HEK293 (cell line): ENCODE measurements around the gene IDUA.

ENCODE experiments used
- CTCF ChIA-PET: fragments of 350-600 bp; formaldehyde crosslinking; extraction: SDS; loops from one replicate; lab custom pipeline; 2021; ENCODE audit warnings: antibody characterized with exemption; lab: Yijun Ruan, JAX
- POLR2A ChIA-PET: fragments of 300-600 bp; formaldehyde crosslinking; extraction: SDS; loops from one replicate; lab custom pipeline; 2020; ENCODE audit warnings: antibody characterized with exemption, inconsistent platforms; lab: Yijun Ruan, JAX
- H3K27ac ChIP-seq: fragments of 200-500 bp; sonication (Bioruptor generic); 2 replicates; pipeline ENCODE4 v1.5.1; 2014; ENCODE audit warnings: low read depth, low read length, control low read depth, inconsistent platforms; ENCODE audit errors: extremely low read depth
- H3K36me3 ChIP-seq, 2 experiments: fragments of 200-500 bp in 1 of 2; sonication (Bioruptor generic) in 1 of 2; 1 replicate in 1 of 2; 2 replicates in 1 of 2; pipeline ENCODE4 v1.5.1; 2014 to 2017; ENCODE audit warnings: inconsistent platforms in 2 of 2, low read length in 2 of 2; ENCODE audit not compliant: control insufficient read depth in 2 of 2, insufficient read depth in 1 of 2
- H3K4me1 ChIP-seq: fragments of 200-500 bp; sonication (Bioruptor generic); 2 replicates; pipeline ENCODE4 v1.5.1; 2014; ENCODE audit warnings: mild to moderate bottlenecking, low read length, inconsistent platforms; ENCODE audit not compliant: control insufficient read depth, insufficient read depth
- H3K4me3 ChIP-seq: 2 replicates; pipeline ENCODE4 v1.5.1; 2011; ENCODE audit warnings: low read depth, mild to moderate bottlenecking, control low read depth, low read length, moderate library complexity
- H3K9me3 ChIP-seq: fragments of 200-500 bp; sonication (Bioruptor generic); 2 replicates; pipeline ENCODE4 v1.5.1; 2014; ENCODE audit warnings: low read depth, low read length, inconsistent platforms; ENCODE audit not compliant: control insufficient read depth, insufficient read depth
- EGR2 ChIP-seq: fragments of 450-650 bp; formaldehyde crosslinking; IDR thresholded peaks from 2 replicates; pipeline ENCODE4 v1.5.1; 2016; ENCODE audit warnings: low read depth, missing biosample characterization, missing genetic modification characterization
- KLF16 ChIP-seq: fragments of 450-650 bp; formaldehyde crosslinking; IDR thresholded peaks from 2 replicates; pipeline ENCODE4 v1.5.1; 2017; ENCODE audit warnings: missing biosample characterization, missing genetic modification characterization
- KLF9 ChIP-seq: fragments of 450-650 bp; formaldehyde crosslinking; IDR thresholded peaks from 2 replicates; pipeline ENCODE4 v1.5.1; 2016; ENCODE audit warnings: missing biosample characterization, missing genetic modification characterization, low read depth
- YY1 ChIP-seq: fragments of 450-650 bp; formaldehyde crosslinking; IDR thresholded peaks from 2 replicates; pipeline ENCODE4 v1.5.1; 2018; ENCODE audit warnings: missing biosample characterization, missing genetic modification characterization
- ZBTB48 ChIP-seq: fragments of 450-650 bp; formaldehyde crosslinking; IDR thresholded peaks from 2 replicates; pipeline ENCODE4 v1.5.1; 2016; ENCODE audit warnings: missing biosample characterization, missing genetic modification characterization
- ZFHX2 ChIP-seq: fragments of 450-650 bp; formaldehyde crosslinking; conservative IDR thresholded peaks from 2 replicates; pipeline ENCODE4 v1.5.1; 2016; ENCODE audit warnings: missing biosample characterization, missing genetic modification characterization
- ZFP3 ChIP-seq: fragments of 450-650 bp; formaldehyde crosslinking; IDR thresholded peaks from 2 replicates; pipeline ENCODE4 v1.5.1; 2016; ENCODE audit warnings: low read depth, missing biosample characterization, missing genetic modification characterization
- ZNF121 ChIP-seq: fragments of 450-650 bp; formaldehyde crosslinking; IDR thresholded peaks from 2 replicates; pipeline ENCODE4 v1.5.1; 2016; ENCODE audit warnings: missing biosample characterization, missing genetic modification characterization
- ZNF174 ChIP-seq: fragments of 450-650 bp; formaldehyde crosslinking; IDR thresholded peaks from 2 replicates; pipeline ENCODE4 v1.5.0; 2017; ENCODE audit warnings: missing biosample characterization, mild to moderate bottlenecking, missing genetic modification characterization
- ZNF18 ChIP-seq: fragments of 450-650 bp; formaldehyde crosslinking; IDR thresholded peaks from 2 replicates; pipeline ENCODE4 v1.5.1; 2016; ENCODE audit warnings: missing biosample characterization, missing genetic modification characterization
- ZNF48 ChIP-seq: fragments of 450-650 bp; formaldehyde crosslinking; IDR thresholded peaks from 2 replicates; pipeline ENCODE4 v1.5.1; 2016; ENCODE audit warnings: missing biosample characterization, missing genetic modification characterization
- ZNF518A ChIP-seq: fragments of 450-650 bp; formaldehyde crosslinking; conservative IDR thresholded peaks from 2 replicates; pipeline ENCODE4 v1.5.1; 2016; ENCODE audit warnings: low read depth, missing biosample characterization, missing genetic modification characterization
- ZNF558 ChIP-seq: fragments of 450-650 bp; formaldehyde crosslinking; IDR thresholded peaks from 2 replicates; pipeline ENCODE4 v1.5.1; 2016; ENCODE audit warnings: missing biosample characterization, missing genetic modification characterization
- ZNF629 ChIP-seq: fragments of 450-650 bp; formaldehyde crosslinking; IDR thresholded peaks from 2 replicates; pipeline ENCODE4 v1.5.1; 2017; ENCODE audit warnings: missing biosample characterization, missing genetic modification characterization
- TF ChIP-seq, protein P1 (sequence below): fragments of 450-650 bp; formaldehyde crosslinking; IDR thresholded peaks from 2 replicates; pipeline ENCODE4 v1.5.1; 2016; ENCODE audit warnings: missing biosample characterization, missing genetic modification characterization

Gene IDUA

DNA sequence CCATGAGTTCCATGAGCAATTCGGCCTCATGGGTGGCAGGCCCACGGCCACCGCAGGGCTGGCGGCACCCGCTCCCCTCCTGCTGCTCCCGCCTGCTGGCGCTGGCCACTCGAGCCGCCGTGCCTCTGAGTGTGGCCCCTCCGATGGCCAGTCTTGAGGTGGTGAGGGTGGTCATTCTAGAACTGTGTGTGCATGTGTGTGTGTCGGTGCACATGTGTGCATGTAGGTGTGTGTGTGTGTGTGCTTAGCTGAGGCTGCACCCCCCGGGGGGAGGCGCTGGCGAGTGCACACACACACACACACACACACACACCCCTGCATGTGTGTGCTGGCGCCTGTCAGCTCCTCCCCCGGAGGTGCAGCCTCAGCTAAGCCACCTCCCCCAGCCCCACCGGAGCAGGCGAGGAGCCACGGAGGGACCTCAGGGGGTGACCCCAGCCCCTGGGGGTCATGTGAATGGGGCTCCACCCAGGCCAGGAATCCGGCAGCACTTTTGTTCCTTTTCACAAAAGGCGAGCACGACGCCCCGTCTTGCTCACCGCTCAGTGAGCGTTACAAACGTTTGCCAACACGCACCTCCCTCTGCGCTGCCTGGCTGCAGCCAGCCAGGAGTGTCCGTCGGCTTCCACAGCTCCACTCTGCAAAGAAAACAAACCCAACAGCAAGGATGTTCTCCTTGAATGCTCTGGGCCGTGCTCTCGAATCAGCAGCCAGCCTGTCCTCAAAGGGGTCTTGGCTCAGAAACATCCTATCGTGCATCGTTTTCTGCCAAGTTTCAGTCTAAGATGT is 54.5 kb downstream of the IDUA start (continued):
- TF ChIP-seq, protein P1, sequence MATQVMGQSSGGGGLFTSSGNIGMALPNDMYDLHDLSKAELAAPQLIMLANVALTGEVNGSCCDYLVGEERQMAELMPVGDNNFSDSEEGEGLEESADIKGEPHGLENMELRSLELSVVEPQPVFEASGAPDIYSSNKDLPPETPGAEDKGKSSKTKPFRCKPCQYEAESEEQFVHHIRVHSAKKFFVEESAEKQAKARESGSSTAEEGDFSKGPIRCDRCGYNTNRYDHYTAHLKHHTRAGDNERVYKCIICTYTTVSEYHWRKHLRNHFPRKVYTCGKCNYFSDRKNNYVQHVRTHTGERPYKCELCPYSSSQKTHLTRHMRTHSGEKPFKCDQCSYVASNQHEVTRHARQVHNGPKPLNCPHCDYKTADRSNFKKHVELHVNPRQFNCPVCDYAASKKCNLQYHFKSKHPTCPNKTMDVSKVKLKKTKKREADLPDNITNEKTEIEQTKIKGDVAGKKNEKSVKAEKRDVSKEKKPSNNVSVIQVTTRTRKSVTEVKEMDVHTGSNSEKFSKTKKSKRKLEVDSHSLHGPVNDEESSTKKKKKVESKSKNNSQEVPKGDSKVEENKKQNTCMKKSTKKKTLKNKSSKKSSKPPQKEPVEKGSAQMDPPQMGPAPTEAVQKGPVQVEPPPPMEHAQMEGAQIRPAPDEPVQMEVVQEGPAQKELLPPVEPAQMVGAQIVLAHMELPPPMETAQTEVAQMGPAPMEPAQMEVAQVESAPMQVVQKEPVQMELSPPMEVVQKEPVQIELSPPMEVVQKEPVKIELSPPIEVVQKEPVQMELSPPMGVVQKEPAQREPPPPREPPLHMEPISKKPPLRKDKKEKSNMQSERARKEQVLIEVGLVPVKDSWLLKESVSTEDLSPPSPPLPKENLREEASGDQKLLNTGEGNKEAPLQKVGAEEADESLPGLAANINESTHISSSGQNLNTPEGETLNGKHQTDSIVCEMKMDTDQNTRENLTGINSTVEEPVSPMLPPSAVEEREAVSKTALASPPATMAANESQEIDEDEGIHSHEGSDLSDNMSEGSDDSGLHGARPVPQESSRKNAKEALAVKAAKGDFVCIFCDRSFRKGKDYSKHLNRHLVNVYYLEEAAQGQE (tag by site-specific recombination) = no peak
- TF ChIP-seq KLF16 (tag by site-specific recombination) = no peak
- TF ChIP-seq ZNF174 (tag by site-specific recombination) = no peak
- TF ChIP-seq ZNF518A (tag by site-specific recombination) = no peak
- TF ChIP-seq ZNF629 (tag by site-specific recombination) = no peak
- no peak for TF ChIP-seq ZNF121 (tag by site-specific recombination)
- TF ChIP-seq ZNF48 (tag by site-specific recombination) = no peak
- no peak for TF ChIP-seq ZFP3 (tag by site-specific recombination)
- no peak for TF ChIP-seq YY1 (tag by site-specific recombination)
- TF ChIP-seq, all 188 proteins: peak for 5

- Histone ChIP-seq H3K4me3 (no peak overlapping the region), H3K36me3 (no peaks in the 10 kb centered on the region), H3K27ac (no peak overlapping the region), H3K4me1 (no peaks in the 10 kb centered on the region; the same call in 1 of the 2 replicates), H3K9me3 (no peaks in the 10 kb centered on the region)
- TF ChIP-seq ZBTB48 (tag by site-specific recombination) (no peak), ZNF18 (no peak)
- ChIA-PET POLR2A (no interaction called here), CTCF (no interaction called here)
These were observed 55.1 kb downstream of the IDUA start for GRCh38 chr4:1041936-1042330.

DNA sequence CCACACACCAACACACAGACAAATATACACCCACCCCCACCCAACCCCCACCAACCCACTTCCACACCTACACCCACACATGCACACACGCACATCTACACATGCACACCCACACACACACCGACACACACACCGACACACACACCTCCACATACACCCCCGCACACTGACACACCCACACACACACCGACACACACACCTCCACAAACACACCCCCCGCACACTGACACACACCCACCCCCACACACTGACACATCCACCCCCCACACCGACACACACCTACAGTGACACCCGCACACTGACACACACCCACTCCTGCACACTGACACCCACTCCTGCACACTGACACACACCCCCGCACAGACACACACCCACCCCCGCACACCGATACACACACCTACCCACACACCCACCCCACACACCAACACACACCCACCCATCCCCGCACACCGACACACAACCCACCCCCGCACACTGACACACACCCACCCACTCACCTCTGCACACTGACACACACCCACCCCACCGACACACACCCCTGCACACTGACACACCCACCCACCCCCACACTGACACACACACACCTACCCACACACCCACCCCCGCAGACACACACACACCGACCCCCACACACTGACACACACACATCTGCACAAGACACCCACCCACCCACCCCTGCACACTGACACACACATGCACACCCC is 55.7 kb downstream of the IDUA start:
- CTCF ChIA-PET = no interaction called here
- Histone ChIP-seq H3K4me1 (no peaks in the 10 kb centered on the region; the same call in 1 of the 2 replicates), H3K27ac (no peak overlapping the region)

More for the DNA sequence above, 55.7 kb downstream of the IDUA start:
- POLR2A ChIA-PET = no interaction called here
- Histone ChIP-seq H3K9me3 (no peaks in the 10 kb centered on the region), H3K4me3 (no peak overlapping the region), H3K36me3 (no peaks in the 10 kb centered on the region)
- TF ChIP-seq ZNF558 (tag by site-specific recombination) (no peak), ZFHX2 (tag by site-specific recombination) (peak; percentile 98), KLF9 (tag by site-specific recombination) (peak; percentile 77), EGR2 (tag by site-specific recombination) (peak; percentile 95)
